GM21526 (cell line): ENCODE measurements around the gene PLCL2.

Experiments
- ATAC-seq: cut with Tn5 transposase; IDR thresholded peaks from one replicate; pipeline ENCODE4 v1.9.1; 2021; ENCODE audit warnings: moderate library complexity; ENCODE audit not compliant: unreplicated experiment, low FRiP score

The PLCL2 gene

DNA sequence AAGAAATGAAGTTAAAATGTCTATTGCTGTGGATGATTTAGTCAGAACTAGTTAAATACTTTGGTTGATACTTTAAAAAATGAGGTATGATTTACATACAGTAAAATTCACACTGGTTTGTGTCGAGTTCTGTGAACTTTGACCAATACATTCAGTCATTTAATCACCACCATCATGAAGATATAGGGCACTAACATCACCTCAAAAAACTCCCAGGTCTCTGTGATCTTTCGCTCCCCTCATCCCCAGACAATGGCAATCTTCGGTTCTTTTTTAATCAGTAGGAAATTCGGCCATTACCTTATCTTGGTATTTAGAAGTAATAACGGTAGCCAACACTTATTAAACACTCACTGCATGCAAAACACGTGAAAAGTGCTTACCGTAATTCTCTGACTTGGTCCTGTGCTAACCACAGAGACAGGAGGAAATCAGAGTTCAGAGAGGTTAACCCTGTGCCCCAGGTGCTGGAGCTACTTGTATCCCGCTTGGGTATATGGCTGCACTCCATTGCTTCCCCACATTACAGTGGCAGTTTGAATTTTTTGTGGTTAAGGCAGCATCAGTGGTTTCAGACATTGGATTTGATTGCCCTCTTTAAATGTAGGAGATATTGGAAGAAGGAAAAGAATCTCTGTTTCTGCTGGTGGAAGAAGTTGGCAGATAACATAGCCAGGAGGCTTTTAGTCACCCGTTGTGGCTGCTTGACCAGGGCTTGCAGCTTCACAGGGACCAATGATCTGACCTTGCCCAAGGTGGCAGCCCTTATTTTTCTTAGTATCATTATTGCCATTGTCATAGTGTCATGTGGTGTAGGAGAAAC lies 4.2 kb downstream of the PLCL2 start:
- peak; percentile 45 for ATAC-seq

DNA sequence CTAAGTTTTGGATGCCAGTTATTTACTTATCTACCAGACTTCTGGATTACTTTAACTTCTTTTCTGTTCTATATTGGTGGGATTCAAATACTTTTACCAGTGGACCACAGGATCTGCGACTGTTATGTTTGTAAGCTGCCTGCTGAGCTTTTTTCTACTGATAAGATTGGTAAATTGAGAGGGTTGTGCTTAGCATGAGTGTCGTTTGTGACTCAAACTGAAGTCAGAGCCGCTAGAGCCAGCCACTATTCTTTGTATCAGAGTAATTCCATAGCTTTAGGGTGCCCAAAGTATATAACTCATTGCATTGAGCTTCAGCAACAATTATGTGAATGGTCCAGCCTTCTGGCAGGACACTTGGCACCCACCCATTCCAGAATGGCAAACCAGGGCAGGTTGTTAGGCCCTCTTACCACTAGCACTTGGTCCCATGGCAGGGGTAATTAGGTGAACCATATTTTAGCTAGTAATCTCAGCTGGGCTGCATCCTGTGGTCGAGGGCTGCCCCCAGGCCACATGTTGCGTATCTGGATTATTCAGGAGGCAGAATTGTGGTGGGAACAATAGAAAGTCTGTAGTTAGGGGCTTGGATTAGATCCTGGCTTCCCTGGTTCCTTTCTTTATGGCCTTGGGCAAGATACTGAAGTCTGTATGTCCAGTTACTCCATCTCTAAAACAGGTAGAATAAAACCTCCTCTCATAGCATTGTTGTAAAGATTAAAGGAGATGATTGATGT lies 6.0 kb downstream of the PLCL2 start:
- no peak for ATAC-seq

DNA sequence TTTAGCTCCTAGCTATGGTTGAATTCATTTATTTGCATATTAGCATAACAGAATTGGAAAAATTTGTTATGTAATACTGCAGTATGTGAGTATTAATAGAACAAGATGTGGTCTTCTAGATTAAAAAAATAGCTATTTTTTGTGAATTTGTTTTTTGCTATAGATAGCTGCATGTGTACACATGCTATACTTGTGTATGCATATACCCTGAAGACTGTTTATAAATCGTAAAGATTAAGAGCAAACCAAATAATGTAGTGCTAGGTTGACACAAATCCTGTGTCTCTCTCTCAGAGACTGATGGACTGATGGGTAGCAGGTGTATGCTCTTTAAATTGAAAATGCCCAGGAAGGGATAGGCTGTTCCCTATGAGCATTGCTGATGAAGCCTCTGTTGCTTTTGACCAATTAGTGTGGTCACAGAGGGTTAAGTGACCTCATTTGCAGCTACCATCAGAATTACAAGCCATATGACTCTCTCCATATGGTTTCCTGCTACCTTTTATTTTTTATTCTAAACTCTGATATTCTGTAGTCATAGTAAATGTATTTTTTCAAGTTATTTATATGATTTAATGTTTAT lies 9.0 kb downstream of the PLCL2 start:
- ATAC-seq, result no peak

DNA sequence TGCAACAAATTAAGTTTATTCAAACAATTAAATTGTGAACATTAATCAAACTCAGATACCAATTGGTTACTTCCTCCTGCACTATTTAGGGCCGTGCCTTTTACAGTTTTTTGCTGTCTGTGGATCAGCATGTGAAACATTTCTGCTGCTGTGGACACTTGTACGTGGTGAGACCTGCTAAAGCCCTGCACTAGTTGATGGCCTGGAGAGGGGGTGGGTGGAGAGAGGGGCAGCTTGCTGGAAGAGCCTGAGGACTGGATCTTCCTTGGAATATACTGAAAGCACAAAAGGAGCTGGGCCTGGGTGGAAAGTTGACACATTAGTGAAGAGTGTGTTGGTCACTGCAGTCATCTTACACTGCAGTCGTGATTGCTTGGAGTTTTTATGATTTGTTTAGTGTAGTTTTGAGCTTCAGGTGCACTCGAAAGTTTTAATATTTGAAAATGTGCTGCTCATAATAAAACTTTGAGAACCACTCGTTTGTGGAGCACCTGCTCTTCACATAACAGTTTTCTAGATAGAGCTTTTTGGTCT lies 11.4 kb downstream of the PLCL2 start:
- ATAC-seq, result no peak

DNA sequence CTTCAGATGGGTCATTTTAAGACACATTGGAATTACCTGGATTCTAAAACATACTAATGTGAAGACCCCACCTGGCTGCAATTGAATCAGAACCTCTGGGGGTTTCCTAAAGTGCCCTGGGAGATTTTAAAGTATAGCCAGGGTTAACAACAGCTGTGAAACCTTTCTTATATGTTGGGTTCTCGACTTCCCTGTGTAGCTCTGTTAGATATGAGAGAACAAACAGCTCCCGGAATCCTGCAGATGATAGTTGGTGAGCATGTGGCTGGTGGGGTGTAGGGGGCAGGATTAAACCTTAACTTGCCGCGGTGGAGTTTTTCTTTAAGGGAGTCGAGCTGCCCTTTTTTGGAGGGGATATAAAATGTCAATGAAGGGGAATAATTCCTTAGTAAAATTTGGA lies 12.1 kb downstream of the PLCL2 start:
- no peak for ATAC-seq

DNA sequence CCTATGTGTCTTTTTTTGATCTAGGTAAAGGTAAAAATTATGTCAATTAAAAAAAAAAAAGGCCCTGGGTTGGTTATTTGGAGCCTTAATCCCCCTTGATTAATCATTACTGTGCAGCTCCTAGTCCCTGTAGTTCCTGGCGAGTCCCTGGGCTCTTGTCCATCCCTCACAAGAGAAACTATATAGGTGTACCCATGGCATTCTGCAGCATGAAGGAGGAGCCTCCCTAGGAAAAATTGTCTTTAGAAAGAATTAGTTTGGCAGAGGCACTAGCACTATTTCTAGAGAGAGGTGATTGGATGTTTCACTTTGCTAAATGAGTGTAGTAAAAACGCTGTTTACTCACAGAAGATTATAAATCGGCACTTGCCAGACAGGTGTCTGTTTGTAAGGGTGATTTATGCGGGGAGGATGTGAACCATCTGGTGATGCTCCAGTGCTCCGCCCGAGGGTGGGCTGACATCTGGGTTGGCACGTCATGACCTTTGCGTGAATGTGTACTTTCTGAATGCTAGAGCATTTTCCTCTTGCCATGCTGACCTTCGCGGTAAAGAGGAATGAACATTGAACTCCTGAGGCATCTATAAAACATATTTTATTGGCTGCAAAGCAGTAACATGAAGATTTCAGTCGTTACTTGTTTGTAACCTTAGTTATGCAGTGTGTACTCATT lies 12.6 kb downstream of the PLCL2 start:
- peak; percentile 79 for ATAC-seq

DNA sequence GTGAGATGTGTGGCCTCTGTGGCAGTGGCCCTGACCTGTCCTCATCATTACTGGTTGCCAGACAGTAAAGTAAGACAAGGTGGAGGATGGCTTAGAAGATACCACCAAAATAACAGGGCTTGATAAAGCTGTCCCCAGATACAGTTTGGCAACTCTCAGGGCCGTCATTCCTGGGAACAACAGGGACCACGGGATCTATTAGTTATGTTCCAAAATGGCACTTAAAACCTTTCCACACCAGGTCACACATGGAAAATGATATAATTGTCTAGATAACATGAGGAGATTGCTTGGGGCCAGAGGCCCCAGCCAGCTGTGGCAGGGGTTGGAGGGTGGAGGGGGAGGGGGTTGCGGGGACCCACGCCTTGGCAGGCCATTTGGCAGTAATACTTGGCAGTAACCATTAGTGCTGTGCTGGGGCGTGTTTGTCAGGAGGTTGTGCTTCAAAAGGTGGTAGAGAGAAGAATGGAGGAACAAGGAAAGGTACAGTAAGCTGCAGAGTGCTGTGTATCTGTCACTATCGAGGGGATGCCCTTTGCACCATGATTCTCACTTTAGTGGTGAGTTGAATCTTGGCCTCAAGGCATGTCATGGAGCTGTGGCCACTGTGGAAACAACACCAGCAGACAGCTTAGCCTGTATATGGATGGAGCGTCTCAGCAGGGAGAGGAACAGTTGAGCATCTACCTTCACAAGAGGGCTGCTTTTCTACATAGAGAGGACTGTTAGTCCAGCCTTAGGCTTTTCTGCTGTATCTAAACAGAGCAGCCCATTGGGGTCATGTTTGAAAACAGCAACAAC lies 14.0 kb downstream of the PLCL2 start:
- no peak for ATAC-seq

DNA sequence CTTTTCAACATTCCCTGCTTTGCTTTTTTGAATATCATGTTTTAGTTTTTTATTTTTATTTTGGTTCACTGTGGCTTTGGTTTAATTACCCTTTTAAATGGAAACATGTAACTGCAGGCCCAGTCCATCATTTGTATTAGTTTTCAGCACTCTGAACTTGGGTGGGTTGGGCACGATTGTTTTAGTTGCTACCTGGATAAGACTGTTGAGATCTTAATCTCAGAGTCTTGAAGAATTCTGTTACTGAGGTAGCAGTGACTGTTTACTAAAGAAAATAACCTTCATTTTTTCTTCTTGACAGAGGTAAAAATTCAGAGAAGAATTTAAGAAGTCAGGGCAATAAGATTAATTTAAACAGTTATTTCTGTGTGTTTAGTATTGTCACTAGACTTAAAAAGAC lies 15.2 kb downstream of the PLCL2 start:
- no peak for ATAC-seq

DNA sequence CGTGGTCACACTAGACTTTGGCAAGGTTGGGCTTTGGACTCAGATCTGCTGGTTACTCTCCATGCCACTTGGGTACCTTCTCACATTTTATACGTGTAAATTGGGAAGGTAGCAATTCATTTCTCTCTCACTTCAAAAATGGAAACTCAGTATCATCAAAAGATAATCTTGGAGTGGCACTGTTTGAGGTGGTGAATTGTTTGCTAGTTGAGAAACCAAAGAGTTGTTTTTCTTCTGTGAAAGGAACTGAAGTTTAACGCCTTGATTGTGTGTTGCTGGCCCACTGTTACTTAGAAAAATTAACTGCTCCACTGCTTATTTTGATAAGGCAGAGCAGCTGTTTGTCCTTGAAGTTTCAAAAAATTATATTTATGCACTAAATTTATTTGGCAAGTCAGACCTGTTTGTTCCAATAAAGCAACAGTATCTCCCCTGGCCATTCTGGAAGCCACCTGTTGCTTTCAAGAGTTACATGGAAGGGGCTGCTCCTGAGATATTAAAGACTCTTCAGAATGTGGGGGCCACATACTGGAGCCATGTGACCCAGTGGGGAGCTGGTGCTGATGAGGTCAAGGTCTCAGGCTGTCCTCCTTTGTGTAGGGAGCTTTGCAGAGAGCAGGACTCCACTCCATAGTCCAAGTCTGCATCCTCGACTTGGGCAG lies 16.2 kb downstream of the PLCL2 start:
- ATAC-seq, result no peak

DNA sequence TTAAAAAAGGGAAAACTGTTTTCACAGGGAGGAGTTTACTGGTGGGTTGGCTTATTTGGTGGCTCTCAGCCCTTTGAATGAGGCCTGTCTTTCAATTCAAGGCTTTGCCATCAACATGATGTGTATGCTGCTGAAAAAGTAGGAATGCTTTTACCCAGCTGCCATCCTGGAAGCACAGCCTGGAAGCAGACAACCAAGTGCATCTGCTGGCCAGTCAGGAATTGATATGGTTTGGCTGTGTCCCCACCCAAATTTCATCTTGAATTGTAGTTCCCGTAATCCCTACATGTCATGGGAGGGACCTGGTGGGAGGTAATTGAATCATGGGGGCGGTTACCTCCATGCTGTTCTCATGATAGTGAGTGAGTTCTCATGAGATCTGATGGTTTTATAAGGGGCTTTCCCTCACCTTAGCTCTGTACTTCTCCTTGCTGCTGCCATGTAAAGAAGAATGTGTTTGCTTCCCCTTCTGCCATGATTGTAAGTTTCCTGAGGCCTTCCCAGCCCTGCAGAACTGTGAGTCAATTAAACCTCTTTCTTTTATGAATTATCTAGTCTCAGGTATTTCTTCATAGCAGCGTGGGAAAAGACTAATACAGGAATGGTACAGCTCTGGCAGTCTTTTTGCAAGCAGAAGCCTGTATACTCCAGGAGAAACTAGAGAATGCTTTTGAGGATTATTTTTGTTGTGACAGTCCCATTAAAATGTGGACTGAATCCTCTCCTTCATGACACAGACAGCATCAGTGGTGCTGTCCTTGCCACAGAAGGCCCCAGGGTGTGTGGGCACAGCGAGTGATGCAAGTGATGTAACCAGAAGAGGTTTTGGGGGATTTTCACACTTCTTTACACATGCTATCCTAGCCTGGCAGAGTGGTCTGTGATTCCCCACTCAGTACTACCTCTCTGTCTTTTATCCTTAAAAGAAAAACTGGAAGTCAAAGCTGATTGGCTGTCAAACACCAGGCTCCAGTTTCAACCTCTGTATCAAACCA lies 20.0 kb downstream of the PLCL2 start:
- no peak for ATAC-seq

DNA sequence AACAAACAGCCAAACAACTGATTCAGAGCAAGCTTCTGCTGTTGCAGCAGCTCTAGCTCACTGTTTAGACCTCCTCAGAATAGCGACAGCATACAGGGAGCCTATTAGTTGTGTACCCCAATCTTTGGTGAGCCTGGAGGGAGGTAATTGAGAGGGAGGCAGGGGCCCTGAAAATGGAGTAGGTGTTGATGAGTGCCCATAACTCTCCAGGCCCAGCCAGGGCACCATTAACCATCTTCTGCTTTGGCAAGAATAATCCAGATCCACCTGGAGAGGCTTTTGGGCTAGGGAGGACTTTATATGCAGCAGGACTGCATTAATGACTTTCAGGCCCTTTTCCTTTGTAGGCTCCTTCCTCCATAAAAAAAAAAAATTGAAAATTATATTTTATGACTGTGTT lies 20.9 kb downstream of the PLCL2 start:
- no peak for ATAC-seq

DNA sequence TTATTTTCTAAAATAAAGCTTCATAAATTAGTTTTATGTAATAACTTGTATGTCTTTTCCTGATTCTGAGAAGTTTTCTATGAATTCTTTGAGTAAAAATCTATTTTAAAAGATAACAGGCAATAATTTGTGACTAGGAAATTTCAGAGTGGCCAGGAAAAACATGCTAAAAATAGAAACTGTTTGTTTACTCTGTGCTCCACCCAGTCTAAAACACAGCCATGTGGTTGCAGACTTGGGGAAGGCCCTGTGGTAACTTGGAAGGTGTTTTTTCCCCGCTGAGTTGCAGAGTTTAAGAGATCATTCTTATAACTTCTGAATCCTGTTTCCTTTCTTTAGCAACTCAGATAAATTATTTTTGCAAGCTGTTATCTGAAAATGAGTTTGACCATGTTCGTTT lies 21.9 kb downstream of the PLCL2 start:
- ATAC-seq, result no peak

DNA sequence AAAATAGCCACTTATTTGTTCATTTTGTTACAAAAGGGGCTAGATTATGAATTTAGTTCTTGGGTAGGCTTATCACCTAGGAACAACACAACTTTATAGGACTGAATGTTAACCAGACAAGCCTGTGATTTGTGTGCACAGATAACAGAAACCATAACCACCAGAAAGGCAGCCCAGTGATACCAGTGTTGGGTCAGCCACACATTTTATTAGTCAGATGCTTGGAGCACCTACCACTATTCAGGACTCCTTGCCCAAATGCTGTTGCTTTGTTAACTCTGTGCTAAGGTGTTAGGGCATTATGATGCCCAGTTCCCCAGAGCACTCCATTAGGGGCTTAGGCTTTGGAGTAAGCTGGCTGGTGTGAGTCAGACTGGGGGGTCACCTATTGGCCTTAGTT lies 22.5 kb downstream of the PLCL2 start:
- ATAC-seq, result peak; percentile 49

DNA sequence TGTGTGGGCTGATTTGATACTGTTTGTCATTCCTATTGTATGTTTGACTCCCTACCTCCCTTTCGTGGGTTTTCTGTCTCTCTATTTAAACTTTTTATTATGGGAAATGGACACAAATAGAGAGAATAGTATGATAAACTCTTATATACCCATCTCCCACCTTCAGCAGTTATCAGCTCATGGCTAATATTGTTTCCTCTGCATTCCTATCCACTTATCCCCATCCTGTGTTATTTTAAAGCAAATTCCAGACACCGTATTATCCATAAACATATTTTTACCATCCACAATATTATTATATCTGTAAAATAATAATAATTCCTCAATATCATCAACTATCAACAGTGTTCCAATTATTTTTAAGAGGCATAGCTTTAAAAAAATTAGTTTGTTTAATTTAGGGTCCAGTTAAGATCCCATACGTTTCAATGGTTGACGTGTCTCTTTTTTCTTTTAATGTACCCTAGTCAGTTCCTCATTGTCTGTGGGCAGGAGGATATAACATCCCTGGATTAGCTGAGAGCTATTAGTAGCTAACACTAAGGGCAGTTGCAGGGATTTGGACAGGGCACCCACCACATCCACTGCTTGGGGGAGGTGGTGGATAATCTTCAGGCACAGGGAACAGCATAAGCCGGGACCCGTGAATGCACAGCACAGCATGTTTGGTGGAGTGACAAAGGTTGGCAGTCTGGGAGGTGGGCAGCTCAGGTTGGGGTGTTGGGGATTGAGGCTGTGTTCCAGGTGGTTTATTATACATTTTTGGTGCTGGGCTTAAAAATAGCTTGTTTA lies 23.5 kb downstream of the PLCL2 start:
- no peak for ATAC-seq

DNA sequence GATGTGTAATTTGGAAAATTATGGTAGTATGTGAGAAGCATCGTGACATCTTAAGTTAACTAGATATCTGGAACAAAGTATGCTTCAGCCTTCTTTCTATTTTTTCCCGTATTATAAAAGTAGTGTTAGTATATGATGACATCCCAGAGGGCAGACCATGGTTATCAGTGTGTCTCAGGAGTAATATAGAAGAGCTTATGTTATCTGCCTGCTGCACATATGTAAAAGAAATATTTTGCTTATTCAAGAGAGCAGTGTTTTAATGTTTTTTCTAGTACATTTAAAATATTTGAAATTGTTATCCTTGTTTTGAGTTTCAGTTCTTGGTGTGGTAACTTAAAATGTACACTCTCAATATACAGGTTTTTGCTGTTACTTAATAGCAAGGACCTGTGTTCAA lies 24.1 kb downstream of the PLCL2 start:
- no peak for ATAC-seq

DNA sequence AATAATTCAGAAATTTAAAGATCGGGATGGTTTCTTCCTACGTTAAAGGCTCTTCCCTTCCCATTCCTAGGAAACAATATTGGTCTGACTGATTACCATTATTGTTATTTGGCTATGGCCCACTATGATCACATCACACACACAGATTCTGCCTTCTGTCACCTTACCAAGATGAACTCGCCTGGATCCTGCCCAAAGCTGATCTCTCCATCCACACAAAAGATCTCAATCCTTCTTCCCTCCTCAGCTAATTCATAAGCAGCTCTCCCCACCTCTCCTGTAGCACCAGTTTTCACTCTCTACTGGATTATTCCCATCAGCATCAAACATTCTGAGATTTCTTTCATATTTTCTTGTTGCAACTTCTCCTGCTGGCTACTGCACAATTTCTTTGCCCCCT lies 25.0 kb downstream of the PLCL2 start:
- no peak for ATAC-seq

DNA sequence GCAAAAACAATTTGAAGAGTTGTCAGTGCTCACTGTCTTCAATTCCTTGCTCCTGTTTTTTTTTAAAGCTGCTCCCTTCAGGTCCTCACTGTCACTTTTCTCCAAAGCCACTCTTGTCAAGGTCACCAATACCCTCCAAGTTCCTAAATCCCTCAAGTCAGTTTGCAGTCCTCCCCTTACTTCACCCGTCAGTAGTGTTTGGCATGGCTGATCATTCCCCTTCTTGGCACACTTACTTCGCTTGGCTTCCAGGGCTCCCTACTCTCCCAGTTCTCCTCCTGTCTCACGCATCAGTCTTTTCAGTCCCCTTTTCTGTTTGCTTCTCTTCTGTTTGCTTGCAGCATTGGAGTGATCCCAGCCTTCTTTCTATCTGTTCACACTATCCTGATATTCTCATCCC lies 25.5 kb downstream of the PLCL2 start:
- ATAC-seq, result no peak

DNA sequence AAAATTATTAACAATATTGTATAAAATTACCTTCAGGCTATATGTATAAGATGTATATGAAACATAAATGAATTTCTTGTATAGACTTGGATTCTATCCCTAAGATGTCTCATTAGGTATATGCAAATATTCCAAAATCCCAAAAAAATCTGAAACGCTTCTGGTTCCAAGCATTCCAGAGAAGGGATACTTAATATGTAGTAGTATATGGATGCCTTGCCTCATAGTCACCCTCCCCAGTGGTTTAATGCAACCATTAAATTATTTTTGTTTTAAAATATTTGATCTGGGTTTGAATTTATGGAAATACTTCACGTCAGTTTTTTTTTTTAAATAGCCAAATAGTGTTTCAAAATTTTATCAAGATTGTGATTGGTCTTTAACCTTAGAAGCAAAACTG lies 27.2 kb downstream of the PLCL2 start:
- no peak for ATAC-seq
